AG10803 (cell line): ENCODE data around the gene CXADR.

Source experiments
- DNase-seq: peaks from one replicate; pipeline ENCODE4 v3.0.0; 2010; ENCODE audit warnings: low read depth
- H3K4me3 ChIP-seq: 2 replicates; pipeline ENCODE4 v1.5.1; 2011; ENCODE audit warnings: mild to moderate bottlenecking, low read length, control low read depth
- CTCF ChIP-seq: conservative IDR thresholded peaks from 2 replicates; pipeline ENCODE4 v1.5.1; 2011; ENCODE audit warnings: mild to moderate bottlenecking, low read length, control low read depth, inconsistent platforms

CXADR gene

GRCh38 chr21:17560377-17561025, 47.7 kb downstream of the CXADR start:
- no peak for TF ChIP-seq CTCF
- no peak overlapping the region for H3K4me3 ChIP-seq
- no peak for DNase-seq

GRCh38 chr21:17570786-17571185, 57.9 kb downstream of the CXADR start:
- TF ChIP-seq CTCF: no peak
- H3K4me3 ChIP-seq: no peak overlapping the region
- no peak for DNase-seq

- no peak for TF ChIP-seq CTCF
- DNase-seq: no peak
- H3K4me3 ChIP-seq: no peak overlapping the region
These were observed 59.6 kb downstream of the CXADR start for GRCh38 chr21:17572431-17572830.

- TF ChIP-seq CTCF: no peak
- no peak overlapping the region for H3K4me3 ChIP-seq
- DNase-seq: no peak
These were observed 62.2 kb downstream of the CXADR start for GRCh38 chr21:17575076-17575475.

GRCh38 chr21:17576080-17576835, 63.4 kb downstream of the CXADR start:
- no peak overlapping the region for H3K4me3 ChIP-seq
- TF ChIP-seq CTCF: no peak
- no peak for DNase-seq

GRCh38 chr21:17577701-17578100, 64.9 kb downstream of the CXADR start:
- TF ChIP-seq CTCF: no peak
- no peak for DNase-seq
- H3K4me3 ChIP-seq: no peak overlapping the region

GRCh38 chr21:17578162-17578561, 65.3 kb downstream of the CXADR start:
- TF ChIP-seq CTCF: no peak
- H3K4me3 ChIP-seq: no peak overlapping the region
- DNase-seq: no peak
